Neural cell (in vitro differentiated cells): ENCODE results near the gene IRF1. TPM values are rescaled to one million over a fixed set of nuclear protein-coding genes. Genes with fewer than 3 reads are reported as not detected.

Experiments
- H2AFZ ChIP-seq: fragments of 200-600, 300-800 bp; sonication (generic), shearing (Covaris generic); 2 replicates; pipeline ENCODE4 v1.6.0; 2014; ENCODE audit warnings: low read depth, mild to moderate bottlenecking, antibody characterized with exemption, low read length, moderate library complexity
- H3F3A ChIP-seq: fragments of 200-600 bp; shearing (Covaris generic); 2 replicates; pipeline ENCODE4 v1.6.1; 2016; ENCODE audit warnings: mild to moderate bottlenecking, moderate library complexity, mixed read lengths, antibody characterized with exemption, low read length; ENCODE audit not compliant: insufficient read depth, poor library complexity, severe bottlenecking
- H3K27ac ChIP-seq: fragments of 200-600, 300-800 bp; sonication (generic), shearing (Covaris generic); 2 replicates; pipeline ENCODE4 v1.5.1; 2014; ENCODE audit warnings: mild to moderate bottlenecking, low read length, moderate library complexity
- H3K27me3 ChIP-seq: fragments of 300-800, 200-600 bp; sonication (generic), shearing (Covaris generic); 2 replicates; pipeline ENCODE4 v1.6.0; 2014; ENCODE audit warnings: mild to moderate bottlenecking, low read depth, low read length, moderate library complexity; ENCODE audit not compliant: insufficient read depth
- H3K36me3 ChIP-seq: fragments of 300-800, 200-600 bp; sonication (generic), shearing (Covaris generic); 2 replicates; pipeline ENCODE4 v1.5.1; 2014; ENCODE audit warnings: mild to moderate bottlenecking, antibody characterized with exemption, low read length, moderate library complexity; ENCODE audit not compliant: insufficient read depth
- H3K4me2 ChIP-seq: fragments of 300-800, 200-600 bp; sonication (generic), shearing (Covaris generic); 2 replicates; pipeline ENCODE4 v1.6.0; 2014; ENCODE audit warnings: mild to moderate bottlenecking, low read length
- H3K4me3 ChIP-seq: fragments of 300-800, 200-600 bp; sonication (generic), shearing (Covaris generic); 2 replicates; pipeline ENCODE4 v1.5.1; 2014; ENCODE audit warnings: mild to moderate bottlenecking, low read length, moderate library complexity
- H3K79me2 ChIP-seq: fragments of 200-600 bp; shearing (Covaris generic); replicated peaks from 2 replicates; pipeline ENCODE4 v1.6.0; 2014; ENCODE audit warnings: mild to moderate bottlenecking, low read length, moderate library complexity; ENCODE audit not compliant: insufficient read depth
- H3K9ac ChIP-seq: fragments of 300-800, 200-600 bp; sonication (generic), shearing (Covaris generic); 2 replicates; pipeline ENCODE4 v1.6.1; 2016; ENCODE audit warnings: mild to moderate bottlenecking, low read length, mixed read lengths
- H3K9me2 ChIP-seq: fragments of 200-600 bp; shearing (Covaris generic); 2 replicates; pipeline ENCODE4 v1.6.1; 2016; ENCODE audit warnings: mild to moderate bottlenecking, low read length, mixed read lengths; ENCODE audit not compliant: insufficient read depth
- H3K9me3 ChIP-seq: fragments of 200-600, 300-800 bp; sonication (generic), shearing (Covaris generic); 2 replicates; pipeline ENCODE4 v1.6.1; 2016; ENCODE audit warnings: mild to moderate bottlenecking, mixed run types, low read length, moderate library complexity, mixed read lengths
- H4K20me1 ChIP-seq: fragments of 200-600 bp; shearing (Covaris generic); 2 replicates; pipeline ENCODE4 v1.6.1; 2016; ENCODE audit warnings: mild to moderate bottlenecking, mixed run types; ENCODE audit not compliant: insufficient read depth
- EP300 ChIP-seq: fragments of 450-650 bp; conservative IDR thresholded peaks from 2 replicates; pipeline ENCODE4 v1.6.1; 2014; ENCODE audit warnings: antibody characterized with exemption, mild to moderate bottlenecking, moderate library complexity; ENCODE audit not compliant: poor library complexity, severe bottlenecking
- EZH2 ChIP-seq: fragments of 200-600, 300-800 bp; shearing (Covaris generic), sonication (generic); IDR thresholded peaks from 2 replicates; pipeline ENCODE4 v1.6.1; 2014; ENCODE audit warnings: antibody characterized with exemption, low read length, borderline replicate concordance, mild to moderate bottlenecking; ENCODE audit not compliant: insufficient read depth, poor library complexity, severe bottlenecking
- MXI1 ChIP-seq: fragments of 450-650 bp; conservative IDR thresholded peaks from 2 replicates; pipeline ENCODE4 v1.6.1; 2014; ENCODE audit warnings: antibody characterized with exemption, mild to moderate bottlenecking; ENCODE audit not compliant: poor library complexity, severe bottlenecking
- POLR2AphosphoS5 ChIP-seq: IDR thresholded peaks from 2 replicates; pipeline ENCODE4 v1.6.1; 2012
- RAD21 ChIP-seq: fragments of 450-650 bp; conservative IDR thresholded peaks from 2 replicates; pipeline ENCODE4 v1.6.1; 2014; ENCODE audit warnings: antibody characterized with exemption, mild to moderate bottlenecking, moderate library complexity
- SMC3 ChIP-seq: fragments of 450-650 bp; conservative IDR thresholded peaks from 2 replicates; pipeline ENCODE4 v1.6.1; 2014; ENCODE audit warnings: antibody characterized with exemption, mild to moderate bottlenecking, moderate library complexity; ENCODE audit not compliant: poor library complexity
- TAF1 ChIP-seq: IDR thresholded peaks from 2 replicates; pipeline ENCODE4 v1.6.1; 2012; ENCODE audit warnings: low read depth
- polyA plus RNA-seq: library from polyadenylated mRNA; depleted of rRNA; stranded (reverse); fragments of >200 nt; gene quantifications from 2 replicates; pipeline ENCODE4 v1.2.3, GENCODE V29; 2014
- TF ChIP-seq, protein P1 (sequence below): IDR thresholded peaks from 2 replicates; pipeline ENCODE4 v1.6.1; 2012; ENCODE audit warnings: borderline replicate concordance
- TF ChIP-seq, protein P2 (sequence below): fragments of 450-650 bp; IDR thresholded peaks from 2 replicates; pipeline ENCODE4 v1.5.1; 2014; ENCODE audit warnings: antibody characterized with exemption, mild to moderate bottlenecking, moderate library complexity; ENCODE audit not compliant: poor library complexity, severe bottlenecking

Gene IRF1
- polyA plus RNA-seq, 1 donor from 2014 or later = 0.67 TPM

GRCh38 chr5:132496191-132496630 lies 5.6 kb upstream of the IRF1 start:
- Histone ChIP-seq H3K27me3 (peaks cover 62% of the 10 kb centered on the region), H4K20me1 (no peaks in the 10 kb centered on the region), H3K9me2 (no peaks in the 10 kb centered on the region), H3K4me3 (peak overlapping the region; percentile 63), H3F3A (no peaks in the 10 kb centered on the region), H3K27ac (no peak overlapping the region), H2AFZ (no peak overlapping the region), H3K36me3 (no peaks in the 10 kb centered on the region), H3K4me2 (no peak overlapping the region), H3K79me2 (no peaks in the 10 kb centered on the region), H3K9me3 (no peaks in the 10 kb centered on the region), H3K9ac (no peak overlapping the region)
- TF ChIP-seq TAF1 (no peak), EZH2 (no peak), MXI1 (no peak), POLR2AphosphoS5 (no peak)

DNA sequence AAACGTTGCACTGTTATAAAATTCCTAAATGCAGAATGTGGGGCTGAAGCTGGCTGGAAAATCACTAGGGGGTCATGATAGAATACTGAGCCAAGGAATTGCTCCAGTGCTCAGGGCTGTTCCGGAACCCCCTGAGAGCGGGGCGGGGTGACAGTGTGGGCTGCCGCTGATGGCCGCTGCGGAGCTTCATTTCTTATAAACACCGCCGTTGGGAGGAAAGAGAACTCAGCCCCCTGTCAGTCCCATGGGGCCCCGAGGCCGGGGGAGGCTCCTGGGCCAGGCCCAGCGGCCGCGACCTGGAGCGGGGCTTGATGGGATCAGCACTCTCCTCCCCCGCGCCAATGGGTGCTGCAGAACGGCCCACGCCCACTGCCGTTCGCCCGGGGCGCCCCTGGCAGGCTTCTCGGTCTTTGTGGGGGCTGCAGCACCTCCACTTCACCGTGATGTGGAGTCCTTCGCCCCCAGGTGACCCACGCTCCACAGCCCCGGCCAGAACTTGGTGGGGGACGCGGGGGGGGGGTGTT lies 5.2 kb upstream of the IRF1 start:
- no peak overlapping the region for H3K9ac ChIP-seq
- no peaks in the 10 kb centered on the region for H3F3A ChIP-seq
- H4K20me1 ChIP-seq = no peaks in the 10 kb centered on the region
- no peaks in the 10 kb centered on the region for H3K36me3 ChIP-seq
- no peaks in the 10 kb centered on the region for H3K79me2 ChIP-seq
- no peak for TF ChIP-seq TAF1
- no peak for TF ChIP-seq POLR2AphosphoS5
- TF ChIP-seq EZH2 = no peak
- no peak for TF ChIP-seq RAD21
- TF ChIP-seq, protein P1, sequence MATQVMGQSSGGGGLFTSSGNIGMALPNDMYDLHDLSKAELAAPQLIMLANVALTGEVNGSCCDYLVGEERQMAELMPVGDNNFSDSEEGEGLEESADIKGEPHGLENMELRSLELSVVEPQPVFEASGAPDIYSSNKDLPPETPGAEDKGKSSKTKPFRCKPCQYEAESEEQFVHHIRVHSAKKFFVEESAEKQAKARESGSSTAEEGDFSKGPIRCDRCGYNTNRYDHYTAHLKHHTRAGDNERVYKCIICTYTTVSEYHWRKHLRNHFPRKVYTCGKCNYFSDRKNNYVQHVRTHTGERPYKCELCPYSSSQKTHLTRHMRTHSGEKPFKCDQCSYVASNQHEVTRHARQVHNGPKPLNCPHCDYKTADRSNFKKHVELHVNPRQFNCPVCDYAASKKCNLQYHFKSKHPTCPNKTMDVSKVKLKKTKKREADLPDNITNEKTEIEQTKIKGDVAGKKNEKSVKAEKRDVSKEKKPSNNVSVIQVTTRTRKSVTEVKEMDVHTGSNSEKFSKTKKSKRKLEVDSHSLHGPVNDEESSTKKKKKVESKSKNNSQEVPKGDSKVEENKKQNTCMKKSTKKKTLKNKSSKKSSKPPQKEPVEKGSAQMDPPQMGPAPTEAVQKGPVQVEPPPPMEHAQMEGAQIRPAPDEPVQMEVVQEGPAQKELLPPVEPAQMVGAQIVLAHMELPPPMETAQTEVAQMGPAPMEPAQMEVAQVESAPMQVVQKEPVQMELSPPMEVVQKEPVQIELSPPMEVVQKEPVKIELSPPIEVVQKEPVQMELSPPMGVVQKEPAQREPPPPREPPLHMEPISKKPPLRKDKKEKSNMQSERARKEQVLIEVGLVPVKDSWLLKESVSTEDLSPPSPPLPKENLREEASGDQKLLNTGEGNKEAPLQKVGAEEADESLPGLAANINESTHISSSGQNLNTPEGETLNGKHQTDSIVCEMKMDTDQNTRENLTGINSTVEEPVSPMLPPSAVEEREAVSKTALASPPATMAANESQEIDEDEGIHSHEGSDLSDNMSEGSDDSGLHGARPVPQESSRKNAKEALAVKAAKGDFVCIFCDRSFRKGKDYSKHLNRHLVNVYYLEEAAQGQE = no peak
- no peak for TF ChIP-seq MXI1
- TF ChIP-seq SMC3 = no peak
- TF ChIP-seq EP300 = no peak
- TF ChIP-seq, protein P2, sequence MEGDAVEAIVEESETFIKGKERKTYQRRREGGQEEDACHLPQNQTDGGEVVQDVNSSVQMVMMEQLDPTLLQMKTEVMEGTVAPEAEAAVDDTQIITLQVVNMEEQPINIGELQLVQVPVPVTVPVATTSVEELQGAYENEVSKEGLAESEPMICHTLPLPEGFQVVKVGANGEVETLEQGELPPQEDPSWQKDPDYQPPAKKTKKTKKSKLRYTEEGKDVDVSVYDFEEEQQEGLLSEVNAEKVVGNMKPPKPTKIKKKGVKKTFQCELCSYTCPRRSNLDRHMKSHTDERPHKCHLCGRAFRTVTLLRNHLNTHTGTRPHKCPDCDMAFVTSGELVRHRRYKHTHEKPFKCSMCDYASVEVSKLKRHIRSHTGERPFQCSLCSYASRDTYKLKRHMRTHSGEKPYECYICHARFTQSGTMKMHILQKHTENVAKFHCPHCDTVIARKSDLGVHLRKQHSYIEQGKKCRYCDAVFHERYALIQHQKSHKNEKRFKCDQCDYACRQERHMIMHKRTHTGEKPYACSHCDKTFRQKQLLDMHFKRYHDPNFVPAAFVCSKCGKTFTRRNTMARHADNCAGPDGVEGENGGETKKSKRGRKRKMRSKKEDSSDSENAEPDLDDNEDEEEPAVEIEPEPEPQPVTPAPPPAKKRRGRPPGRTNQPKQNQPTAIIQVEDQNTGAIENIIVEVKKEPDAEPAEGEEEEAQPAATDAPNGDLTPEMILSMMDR = no peak
- H3K27me3 ChIP-seq = peaks cover 66% of the 10 kb centered on the region
- no peak overlapping the region for H3K4me2 ChIP-seq
- H3K27ac ChIP-seq = no peak overlapping the region
- H3K9me2 ChIP-seq = no peaks in the 10 kb centered on the region
- no peaks in the 10 kb centered on the region for H3K9me3 ChIP-seq
- no peak overlapping the region for H2AFZ ChIP-seq
- peak overlapping the region; percentile 63 for H3K4me3 ChIP-seq
